ENCODE results near the gene BOK. TPM values are rescaled to one million over a fixed set of nuclear protein-coding genes. Genes with fewer than 3 reads are reported as not detected.

The BOK gene
- polyA plus RNA-seq, 1 donor from 2014 or later: 2.3 TPM

DNA sequence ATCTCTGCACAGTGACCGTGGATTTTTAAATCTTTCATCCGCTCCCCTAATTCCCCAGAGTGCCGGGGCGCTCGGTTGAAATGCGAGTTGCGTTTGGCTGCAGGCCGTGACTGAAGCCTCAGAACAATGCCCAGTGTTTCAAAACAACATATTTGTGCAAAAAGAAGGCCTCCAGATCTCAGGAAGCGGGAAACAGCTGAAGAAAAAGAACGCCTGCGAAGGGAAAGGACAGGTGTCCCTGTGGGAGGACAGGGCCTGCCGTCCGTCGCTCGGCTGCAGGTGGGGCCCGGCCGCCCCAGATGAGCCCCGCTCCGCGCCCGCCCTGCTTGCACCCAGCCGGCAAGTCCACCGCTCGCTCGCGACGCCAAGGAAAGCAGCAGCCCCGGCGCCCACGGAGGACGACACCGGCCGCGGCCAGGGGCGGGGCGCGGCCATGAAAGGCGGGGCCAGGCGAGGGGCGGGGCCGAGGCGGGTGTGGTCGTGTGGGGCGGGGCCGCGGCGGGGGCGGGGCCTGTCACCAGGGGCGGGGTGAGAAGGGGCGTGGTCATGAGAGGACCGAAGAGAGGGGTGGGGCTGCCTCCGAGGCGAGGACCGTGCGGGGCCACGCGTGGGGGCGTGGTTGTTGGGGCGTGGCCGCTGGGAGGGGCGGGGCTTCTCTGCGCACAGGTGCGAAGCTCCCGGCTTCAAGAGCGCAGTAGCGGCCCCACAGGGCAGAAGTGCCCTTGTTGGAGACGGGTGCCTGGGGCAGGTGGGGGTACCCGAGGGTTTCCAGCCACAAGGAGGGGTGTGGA is 17.6 kb upstream of the BOK start:
- Histone ChIP-seq H2AFZ (ENCODE audit: low read depth, low read length) (no peak overlapping the region), H4K20me1 (ENCODE audit: insufficient read depth) (no peaks in the 10 kb centered on the region), H3K9me2 (ENCODE audit: insufficient read depth, low read length) (no peaks in the 10 kb centered on the region), H3K79me2 (replicated peaks; ENCODE audit: insufficient read depth, low read length) (no peaks in the 10 kb centered on the region), H3K27me3 (ENCODE audit: insufficient read depth, low read depth, low read length) (peaks cover 28% of the 10 kb centered on the region), H3F3A (ENCODE audit: insufficient read depth, low read length, poor library complexity, severe bottlenecking) (no peaks in the 10 kb centered on the region), H3K9ac (ENCODE audit: low read length) (no peak overlapping the region), H3K27ac (ENCODE audit: low read length) (no peak overlapping the region), H3K36me3 (ENCODE audit: insufficient read depth, low read length) (no peaks in the 10 kb centered on the region), H3K4me2 (ENCODE audit: low read length) (no peak overlapping the region), H3K4me3 (ENCODE audit: low read length) (peak overlapping the region; percentile 39), H3K9me3 (ENCODE audit: low read length) (no peaks in the 10 kb centered on the region)
- TF ChIP-seq EZH2 (IDR thresholded peaks at IDR 0.05; ENCODE audit: borderline replicate concordance, insufficient read depth, low read length, poor library complexity, severe bottlenecking) (no peak), EP300 (conservative IDR thresholded peaks at IDR 0.05; ENCODE audit: poor library complexity, severe bottlenecking) (no peak), SMC3 (conservative IDR thresholded peaks at IDR 0.05; ENCODE audit: poor library complexity) (no peak), RAD21 (conservative IDR thresholded peaks at IDR 0.05) (no peak), MXI1 (conservative IDR thresholded peaks at IDR 0.05; ENCODE audit: poor library complexity, severe bottlenecking) (no peak), POLR2AphosphoS5 (IDR thresholded peaks at IDR 0.05) (no peak), TAF1 (IDR thresholded peaks at IDR 0.05; ENCODE audit: low read depth) (no peak)
- TF ChIP-seq, protein P1, sequence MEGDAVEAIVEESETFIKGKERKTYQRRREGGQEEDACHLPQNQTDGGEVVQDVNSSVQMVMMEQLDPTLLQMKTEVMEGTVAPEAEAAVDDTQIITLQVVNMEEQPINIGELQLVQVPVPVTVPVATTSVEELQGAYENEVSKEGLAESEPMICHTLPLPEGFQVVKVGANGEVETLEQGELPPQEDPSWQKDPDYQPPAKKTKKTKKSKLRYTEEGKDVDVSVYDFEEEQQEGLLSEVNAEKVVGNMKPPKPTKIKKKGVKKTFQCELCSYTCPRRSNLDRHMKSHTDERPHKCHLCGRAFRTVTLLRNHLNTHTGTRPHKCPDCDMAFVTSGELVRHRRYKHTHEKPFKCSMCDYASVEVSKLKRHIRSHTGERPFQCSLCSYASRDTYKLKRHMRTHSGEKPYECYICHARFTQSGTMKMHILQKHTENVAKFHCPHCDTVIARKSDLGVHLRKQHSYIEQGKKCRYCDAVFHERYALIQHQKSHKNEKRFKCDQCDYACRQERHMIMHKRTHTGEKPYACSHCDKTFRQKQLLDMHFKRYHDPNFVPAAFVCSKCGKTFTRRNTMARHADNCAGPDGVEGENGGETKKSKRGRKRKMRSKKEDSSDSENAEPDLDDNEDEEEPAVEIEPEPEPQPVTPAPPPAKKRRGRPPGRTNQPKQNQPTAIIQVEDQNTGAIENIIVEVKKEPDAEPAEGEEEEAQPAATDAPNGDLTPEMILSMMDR (IDR thresholded peaks at IDR 0.05; ENCODE audit: poor library complexity, severe bottlenecking): no peak
- TF ChIP-seq, protein P2, sequence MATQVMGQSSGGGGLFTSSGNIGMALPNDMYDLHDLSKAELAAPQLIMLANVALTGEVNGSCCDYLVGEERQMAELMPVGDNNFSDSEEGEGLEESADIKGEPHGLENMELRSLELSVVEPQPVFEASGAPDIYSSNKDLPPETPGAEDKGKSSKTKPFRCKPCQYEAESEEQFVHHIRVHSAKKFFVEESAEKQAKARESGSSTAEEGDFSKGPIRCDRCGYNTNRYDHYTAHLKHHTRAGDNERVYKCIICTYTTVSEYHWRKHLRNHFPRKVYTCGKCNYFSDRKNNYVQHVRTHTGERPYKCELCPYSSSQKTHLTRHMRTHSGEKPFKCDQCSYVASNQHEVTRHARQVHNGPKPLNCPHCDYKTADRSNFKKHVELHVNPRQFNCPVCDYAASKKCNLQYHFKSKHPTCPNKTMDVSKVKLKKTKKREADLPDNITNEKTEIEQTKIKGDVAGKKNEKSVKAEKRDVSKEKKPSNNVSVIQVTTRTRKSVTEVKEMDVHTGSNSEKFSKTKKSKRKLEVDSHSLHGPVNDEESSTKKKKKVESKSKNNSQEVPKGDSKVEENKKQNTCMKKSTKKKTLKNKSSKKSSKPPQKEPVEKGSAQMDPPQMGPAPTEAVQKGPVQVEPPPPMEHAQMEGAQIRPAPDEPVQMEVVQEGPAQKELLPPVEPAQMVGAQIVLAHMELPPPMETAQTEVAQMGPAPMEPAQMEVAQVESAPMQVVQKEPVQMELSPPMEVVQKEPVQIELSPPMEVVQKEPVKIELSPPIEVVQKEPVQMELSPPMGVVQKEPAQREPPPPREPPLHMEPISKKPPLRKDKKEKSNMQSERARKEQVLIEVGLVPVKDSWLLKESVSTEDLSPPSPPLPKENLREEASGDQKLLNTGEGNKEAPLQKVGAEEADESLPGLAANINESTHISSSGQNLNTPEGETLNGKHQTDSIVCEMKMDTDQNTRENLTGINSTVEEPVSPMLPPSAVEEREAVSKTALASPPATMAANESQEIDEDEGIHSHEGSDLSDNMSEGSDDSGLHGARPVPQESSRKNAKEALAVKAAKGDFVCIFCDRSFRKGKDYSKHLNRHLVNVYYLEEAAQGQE (IDR thresholded peaks at IDR 0.05; ENCODE audit: borderline replicate concordance): no peak

DNA sequence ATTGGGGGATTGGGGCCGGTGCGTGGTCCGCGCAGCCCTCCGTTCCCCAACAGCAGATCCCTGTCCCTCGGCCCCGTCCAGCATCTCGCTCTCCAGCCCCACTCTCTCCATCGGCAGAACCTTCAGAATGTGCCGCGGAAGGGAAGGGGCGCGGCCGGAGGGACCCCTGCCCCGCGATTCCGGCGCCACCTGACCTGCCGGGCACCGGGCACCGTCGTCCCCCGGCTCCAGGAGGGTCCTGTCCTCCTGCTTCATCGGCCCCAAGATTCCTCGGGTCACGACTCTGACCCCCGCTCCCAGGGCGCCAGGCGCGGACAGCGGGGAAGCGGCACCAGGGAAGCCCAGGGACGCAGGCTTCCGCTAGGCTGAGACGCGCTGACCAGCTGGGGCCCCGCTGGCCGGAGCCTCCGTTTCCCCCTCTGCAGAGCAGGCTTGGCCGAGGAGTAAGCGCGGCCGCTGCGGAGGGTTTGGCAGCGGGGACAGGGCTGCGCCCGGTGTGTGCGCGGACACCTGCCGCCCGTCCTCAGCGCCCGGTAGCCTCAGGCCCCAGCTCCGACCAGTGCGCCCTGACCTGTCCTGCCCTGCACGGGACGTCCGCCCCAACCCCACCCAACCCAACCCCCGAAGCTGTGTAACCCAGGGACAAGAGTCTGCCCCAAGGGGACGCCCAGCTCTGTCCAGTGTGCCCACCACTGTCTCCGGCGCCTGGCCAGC is 16.8 kb upstream of the BOK start:
- H4K20me1 ChIP-seq (ENCODE audit: insufficient read depth): no peaks in the 10 kb centered on the region
- H3K4me2 ChIP-seq (ENCODE audit: low read length): no peak overlapping the region
- no peak overlapping the region for H3K27ac ChIP-seq (ENCODE audit: low read length)
- TF ChIP-seq MXI1 (conservative IDR thresholded peaks at IDR 0.05; ENCODE audit: poor library complexity, severe bottlenecking): no peak
- TF ChIP-seq RAD21 (conservative IDR thresholded peaks at IDR 0.05): no peak
- TF ChIP-seq SMC3 (conservative IDR thresholded peaks at IDR 0.05; ENCODE audit: poor library complexity): no peak
- TF ChIP-seq EP300 (conservative IDR thresholded peaks at IDR 0.05; ENCODE audit: poor library complexity, severe bottlenecking): no peak
- TF ChIP-seq, protein P1 (IDR thresholded peaks at IDR 0.05; ENCODE audit: poor library complexity, severe bottlenecking): no peak
- no peak for TF ChIP-seq EZH2 (IDR thresholded peaks at IDR 0.05; ENCODE audit: borderline replicate concordance, insufficient read depth, low read length, poor library complexity, severe bottlenecking)
- no peak for TF ChIP-seq TAF1 (IDR thresholded peaks at IDR 0.05; ENCODE audit: low read depth)
- TF ChIP-seq, protein P2 (IDR thresholded peaks at IDR 0.05; ENCODE audit: borderline replicate concordance): no peak
- no peak for TF ChIP-seq POLR2AphosphoS5 (IDR thresholded peaks at IDR 0.05)
- H3K4me3 ChIP-seq (ENCODE audit: low read length): peak overlapping the region; percentile 39
- no peaks in the 10 kb centered on the region for H3F3A ChIP-seq (ENCODE audit: insufficient read depth, low read length, poor library complexity, severe bottlenecking)
- H3K79me2 ChIP-seq (replicated peaks; ENCODE audit: insufficient read depth, low read length): no peaks in the 10 kb centered on the region
- no peaks in the 10 kb centered on the region for H3K9me3 ChIP-seq (ENCODE audit: low read length)
- no peaks in the 10 kb centered on the region for H3K36me3 ChIP-seq (ENCODE audit: insufficient read depth, low read length)
- H3K27me3 ChIP-seq (ENCODE audit: insufficient read depth, low read depth, low read length): peaks cover 28% of the 10 kb centered on the region
- H2AFZ ChIP-seq (ENCODE audit: low read depth, low read length): no peak overlapping the region
- no peaks in the 10 kb centered on the region for H3K9me2 ChIP-seq (ENCODE audit: insufficient read depth, low read length)
- no peak overlapping the region for H3K9ac ChIP-seq (ENCODE audit: low read length)

Data from neural cell (in vitro differentiated cells).